Hematopoietic multipotent progenitor cell (in vitro differentiated cells): Measurements from ENCODE around the gene GPR39. TPM values are rescaled to one million over a fixed set of nuclear protein-coding genes. Genes with fewer than 3 reads are reported as not detected.

ENCODE experiments used
- DNase-seq, 3 donors: peaks; one replicate each; pipeline ENCODE4 v3.0.0-alpha.2; 2011 to 2015; ENCODE audit warnings: low read depth in 2 of 3, low spot score in 2 of 3
- total RNA-seq: library from RNA; depleted of rRNA; stranded (reverse); fragments of >200 nt; gene quantifications from one replicate; pipeline ENCODE4 v1.2.3, GENCODE V29; 2012

GPR39 gene
- total RNA-seq, 1 donor, result under 0.01 TPM

DNA sequence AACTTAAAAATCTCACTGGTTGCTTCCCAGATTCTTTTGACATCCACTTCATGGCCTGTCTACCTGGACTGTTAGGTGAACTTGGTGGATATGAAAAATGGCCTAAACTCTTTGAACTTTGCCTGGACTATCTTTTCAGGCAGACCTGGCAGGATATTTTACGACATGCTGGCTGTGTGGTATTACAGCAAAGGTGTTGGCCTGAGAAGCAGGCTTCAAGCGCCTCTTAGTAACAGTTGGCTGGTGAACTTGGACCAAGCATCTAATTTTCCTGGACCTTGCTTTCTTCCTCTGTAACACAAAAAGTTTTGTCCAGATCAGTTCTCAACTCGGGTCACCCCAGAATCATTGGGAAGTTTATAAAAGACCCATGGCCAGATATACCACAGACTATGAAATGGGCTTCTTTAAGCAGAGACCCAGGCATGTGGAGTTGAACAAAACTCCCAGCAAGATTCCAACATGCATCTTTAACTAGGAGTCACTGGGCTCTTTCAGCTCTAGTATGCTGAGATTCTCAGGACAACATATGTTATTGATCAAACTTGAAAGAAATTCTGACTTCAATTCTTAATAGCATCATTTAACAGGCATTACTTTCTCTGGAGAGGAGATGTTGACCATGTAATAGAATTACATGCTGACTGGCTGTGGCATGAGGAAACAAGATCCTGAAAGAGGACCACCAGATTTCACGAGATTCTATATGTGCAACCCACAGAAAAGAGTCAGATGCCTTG, 249.0 kb downstream of the GPR39 start:
- DNase-seq, result no peak

DNA sequence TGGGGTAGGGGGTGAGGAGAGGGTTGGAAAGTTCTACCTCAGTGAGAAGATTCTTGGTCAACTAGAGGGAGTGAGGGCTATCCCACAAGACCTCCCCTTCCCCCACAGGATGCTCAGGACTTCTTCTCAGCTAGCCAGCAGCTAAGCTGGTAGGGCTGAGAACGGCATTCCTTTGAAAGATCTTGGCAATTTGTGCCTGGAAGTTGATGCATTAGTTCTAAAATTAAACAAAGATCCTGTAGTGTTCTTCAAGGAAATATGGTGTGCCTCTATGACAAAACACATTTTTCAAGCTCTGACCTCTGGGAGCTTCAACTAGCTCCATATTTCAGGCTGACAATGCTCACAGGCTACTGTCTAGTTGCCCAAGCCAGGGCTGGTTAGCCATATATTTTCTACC, 251.1 kb downstream of the GPR39 start:
- DNase-seq, result no peak

GRCh38 chr2:132668189-132668823, 251.7 kb downstream of the GPR39 start:
- DNase-seq, result peak in 1 of 3 donors; percentile 20

DNA sequence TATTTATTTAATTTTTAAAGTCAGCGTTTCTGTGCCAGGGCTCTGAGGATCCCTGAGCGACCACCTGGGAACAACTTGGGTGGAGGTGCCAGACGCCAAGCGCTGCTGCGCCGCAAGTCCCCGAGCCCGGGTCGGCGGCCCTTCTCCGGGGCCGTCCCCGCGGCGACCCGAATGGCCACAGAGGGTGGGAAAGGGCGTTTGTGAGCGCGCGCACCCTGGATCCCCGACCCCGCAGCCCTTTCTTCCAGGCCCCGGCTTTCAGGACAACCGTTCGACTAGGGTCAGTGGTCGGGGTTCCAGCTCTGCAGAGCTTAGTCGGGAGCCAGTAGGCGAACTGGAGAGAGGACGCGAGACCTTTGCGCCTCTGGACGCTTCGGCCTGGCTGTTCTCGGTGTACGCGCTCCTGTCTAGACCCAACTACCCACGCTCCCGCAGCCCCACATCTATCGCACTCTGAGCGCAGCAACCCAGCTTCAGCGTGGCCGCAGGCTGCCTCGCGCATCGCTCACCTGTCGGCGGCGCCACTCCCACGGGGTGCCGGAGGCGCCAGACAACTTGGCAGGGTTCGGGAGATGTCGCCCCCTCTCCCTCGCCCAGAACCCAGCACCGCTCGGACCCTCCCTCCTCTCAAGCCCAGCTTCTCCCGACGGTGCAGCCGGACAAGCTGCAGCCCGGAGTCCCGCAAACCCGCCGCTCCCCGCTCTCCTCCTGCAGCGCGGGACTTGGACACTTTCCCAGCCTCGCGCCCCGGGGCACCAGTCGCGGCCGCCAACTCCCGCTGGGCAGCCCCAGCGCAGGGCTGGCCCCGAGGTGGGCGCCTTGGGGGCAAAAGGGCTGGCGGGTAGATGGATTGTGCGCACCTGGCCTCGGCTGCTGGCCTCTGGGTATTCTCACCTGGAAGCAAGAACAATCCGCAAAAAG, 252.6 kb downstream of the GPR39 start:
- DNase-seq, result no peak

DNA sequence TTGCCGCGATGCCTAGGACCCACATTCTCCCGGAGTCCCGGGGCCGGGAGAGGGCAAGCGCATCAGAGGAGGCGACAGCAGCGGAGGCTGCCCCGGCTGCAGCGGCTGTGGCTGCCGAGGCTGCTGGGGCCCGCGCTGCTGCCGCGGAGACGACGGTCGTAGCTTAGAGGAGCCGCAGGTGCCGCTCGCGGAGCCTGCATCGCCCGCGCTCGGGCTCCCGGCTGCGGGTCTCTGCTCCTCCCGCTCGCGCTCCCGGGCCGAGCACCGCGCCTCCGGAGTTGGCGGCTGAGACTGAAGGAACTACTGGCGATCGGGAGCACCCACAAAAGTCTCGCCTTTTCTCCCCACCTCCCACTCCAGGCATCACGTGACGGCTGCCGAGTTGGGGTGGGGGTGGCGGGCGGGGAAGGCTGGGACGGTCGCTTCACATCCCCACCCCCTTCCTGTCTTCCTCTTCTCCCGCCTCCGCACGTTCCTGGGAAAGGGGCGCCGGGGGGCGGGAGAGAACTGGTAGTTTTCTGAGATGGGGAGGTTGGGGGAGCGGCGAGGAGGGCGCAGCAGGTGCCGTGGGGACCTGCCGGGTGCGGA, 253.4 kb downstream of the GPR39 start, which contains the start of gene LYPD1:
TSS of gene LYPD1 (minus strand) at position 298 of the 588 bp plus-strand sequence. CDS start at position 25, 273 bp downstream.
- DNase-seq, result no peak

- peak in 1 of 3 donors; percentile 31 for DNase-seq
Observed at GRCh38 chr2:132670496-132671150, 254.0 kb downstream of the GPR39 start.

GRCh38 chr2:132671151-132671835, 254.7 kb downstream of the GPR39 start:
- DNase-seq, result no peak

DNA sequence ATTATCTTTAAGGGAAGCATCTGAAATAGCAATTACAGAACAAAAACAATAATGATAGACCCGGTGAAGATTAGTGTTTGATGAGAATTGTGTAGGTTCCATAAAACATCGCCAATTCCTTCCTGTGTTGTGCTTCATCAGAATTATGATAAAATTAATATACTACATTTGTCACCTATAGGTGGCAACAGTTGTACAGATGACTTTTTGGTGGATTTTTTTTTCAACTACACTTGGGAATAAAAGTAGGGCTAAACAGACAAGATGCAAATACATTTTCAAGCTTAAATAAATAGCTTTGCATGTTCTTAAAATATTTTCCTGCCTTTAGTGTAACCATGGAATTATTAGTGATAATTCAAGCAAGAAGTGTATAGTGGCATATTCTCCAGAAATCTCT, 260.4 kb downstream of the GPR39 start:
- DNase-seq, result no peak

GRCh38 chr2:132677661-132678060, 261.1 kb downstream of the GPR39 start:
- DNase-seq, result no peak

DNA sequence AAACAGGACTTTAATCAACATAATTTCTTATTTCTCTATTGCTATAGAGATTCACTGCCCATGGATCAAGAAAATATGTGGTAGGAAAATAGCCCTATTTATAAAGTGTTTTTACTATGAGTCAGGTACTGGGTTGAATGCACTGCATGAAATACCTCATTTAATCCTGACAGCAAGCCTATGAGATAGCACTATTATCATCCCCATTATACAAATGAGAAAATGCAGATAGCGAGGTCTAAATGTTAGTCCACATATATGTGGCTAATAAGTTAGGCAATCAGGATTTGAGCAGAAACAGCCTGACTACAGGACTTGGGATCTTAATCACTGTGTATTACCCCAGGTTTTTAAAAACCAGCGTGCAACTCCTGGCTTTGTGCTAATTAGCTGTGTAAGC, 261.9 kb downstream of the GPR39 start:
- no peak for DNase-seq

DNA sequence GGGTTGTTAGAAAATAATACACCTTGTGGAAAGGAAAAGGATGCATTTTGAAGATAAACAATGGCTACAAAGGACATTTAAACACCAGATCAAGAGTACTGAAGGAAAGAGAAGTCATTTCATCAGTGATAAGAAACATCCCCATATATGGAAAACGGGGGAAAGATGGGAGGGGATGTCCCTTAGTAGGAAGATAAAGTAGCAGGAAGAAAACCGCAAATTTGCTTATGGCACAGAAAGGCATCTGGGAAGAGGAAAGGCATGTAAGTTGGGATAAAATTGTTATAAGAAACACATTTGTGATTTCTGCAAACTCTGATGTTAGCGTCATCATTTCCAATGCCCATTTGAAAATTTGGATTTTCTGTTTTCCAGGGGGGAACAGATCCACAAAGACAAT, 263.9 kb downstream of the GPR39 start:
- DNase-seq, result no peak

DNA sequence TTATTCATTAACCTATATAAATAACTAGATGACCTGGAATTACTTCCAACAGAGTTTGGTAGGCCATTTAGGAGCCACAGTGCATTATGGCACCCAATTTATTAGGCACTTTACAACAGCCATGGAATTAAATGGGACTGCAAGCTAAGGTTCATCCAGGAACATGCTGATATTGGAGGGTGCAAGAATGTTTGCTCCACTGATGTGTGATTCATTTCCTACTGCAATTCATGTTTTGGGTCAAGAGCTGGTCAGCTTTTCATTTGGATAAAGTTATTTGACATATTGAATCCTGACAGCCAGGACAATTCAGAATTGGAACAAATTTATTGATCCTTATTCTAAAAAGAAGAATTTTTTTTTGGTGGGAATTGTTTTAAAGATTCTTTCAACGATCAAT, 265.2 kb downstream of the GPR39 start:
- no peak for DNase-seq

- no peak for DNase-seq
Observed at GRCh38 chr2:132690664-132691303, 274.2 kb downstream of the GPR39 start.

DNA sequence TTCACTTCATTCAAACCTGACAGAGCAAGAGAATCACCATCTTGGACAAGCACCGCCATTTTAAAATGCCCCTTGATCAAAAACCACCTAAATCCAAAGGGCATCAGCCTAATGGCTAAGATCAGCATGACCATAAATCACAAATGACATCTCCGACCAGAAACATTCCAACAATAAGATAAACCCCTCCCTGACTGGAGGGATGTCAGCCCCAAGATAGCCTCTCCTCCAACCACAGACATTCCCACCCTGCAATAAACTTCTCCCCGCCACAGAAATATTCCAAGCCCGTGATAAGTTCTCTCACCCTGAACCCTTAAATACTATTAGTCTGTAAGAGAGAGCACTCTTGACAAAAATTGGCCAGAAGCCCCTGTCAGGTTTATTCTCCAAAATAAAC, 275.0 kb downstream of the GPR39 start:
- no peak for DNase-seq

DNA sequence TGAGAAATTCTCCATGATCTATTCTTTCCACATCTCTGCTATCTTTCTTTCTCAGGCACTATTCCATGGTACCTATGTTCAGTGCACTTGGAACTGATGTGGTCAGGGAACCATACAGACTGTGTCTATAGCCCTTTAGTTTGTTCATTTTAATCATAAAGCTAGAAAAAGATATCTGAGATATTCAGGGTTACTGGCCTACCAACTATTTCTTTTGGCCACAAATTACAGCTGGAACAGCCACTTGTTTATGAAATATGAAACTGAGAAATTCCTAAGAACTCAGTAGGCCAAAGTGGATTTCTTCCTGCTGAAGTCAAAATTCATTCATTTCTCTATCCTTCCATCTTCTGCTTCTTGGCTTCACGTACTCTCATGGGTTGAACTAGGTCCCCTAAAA, 276.2 kb downstream of the GPR39 start:
- no peak for DNase-seq
